AG09319 (cell line): ENCODE data around the gene TRIM15.

Experiments used
- DNase-seq: peaks from one replicate; pipeline ENCODE4 v3.0.0-alpha.2; 2010; ENCODE audit warnings: low read depth; ENCODE audit errors: extremely low read depth
- TF ChIP-seq, protein P1 (sequence below): IDR thresholded peaks from 2 replicates; pipeline ENCODE4 v1.5.1; 2011; ENCODE audit warnings: low read depth, mild to moderate bottlenecking, inconsistent platforms, low read length, moderate library complexity

TRIM15 gene

DNA sequence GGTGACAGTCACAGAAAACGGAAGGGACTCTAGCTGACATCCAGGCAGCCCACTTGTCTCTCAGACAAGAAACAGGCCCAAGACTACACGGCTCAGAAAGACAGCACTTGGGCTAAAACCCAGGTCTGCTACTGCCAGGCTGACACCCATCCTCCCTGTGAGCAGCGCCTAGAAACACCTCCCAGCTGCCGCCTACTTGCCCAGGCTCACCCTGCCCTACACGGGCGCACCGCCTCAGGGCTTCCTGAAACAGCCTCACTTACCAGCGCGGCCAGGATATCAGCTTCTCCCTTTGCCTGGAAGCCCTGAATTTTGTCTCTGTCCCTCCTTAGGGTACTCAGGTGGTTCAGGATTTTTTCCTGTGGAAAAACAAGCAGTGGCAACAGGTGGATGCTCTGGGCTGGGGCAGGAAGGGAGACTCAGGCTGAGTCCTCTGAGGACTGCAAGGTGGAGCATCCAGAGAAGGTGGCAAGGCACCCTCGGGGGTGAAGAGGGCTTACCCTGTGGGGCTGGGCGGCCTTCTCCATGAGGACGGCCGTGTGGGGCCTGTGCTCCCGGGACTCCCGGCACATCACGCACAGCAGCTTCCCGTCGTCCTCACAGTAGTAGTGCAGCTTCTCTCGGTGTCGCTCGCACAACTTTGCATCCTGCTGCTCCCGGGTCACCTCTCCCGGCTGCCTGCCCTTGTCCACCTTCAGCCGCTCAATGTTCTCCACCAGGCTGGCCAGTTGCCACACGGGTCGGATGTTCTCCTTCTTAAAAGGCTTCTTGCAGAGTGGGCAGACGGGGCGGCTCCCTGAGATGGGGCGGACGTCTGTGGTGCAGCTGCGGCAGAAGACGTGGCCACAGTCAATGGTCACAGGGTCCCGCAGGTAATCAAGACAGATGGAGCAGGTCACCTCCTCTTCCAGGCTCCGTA lies 35.1 kb downstream of the TRIM15 start:
- TF ChIP-seq, protein P1, sequence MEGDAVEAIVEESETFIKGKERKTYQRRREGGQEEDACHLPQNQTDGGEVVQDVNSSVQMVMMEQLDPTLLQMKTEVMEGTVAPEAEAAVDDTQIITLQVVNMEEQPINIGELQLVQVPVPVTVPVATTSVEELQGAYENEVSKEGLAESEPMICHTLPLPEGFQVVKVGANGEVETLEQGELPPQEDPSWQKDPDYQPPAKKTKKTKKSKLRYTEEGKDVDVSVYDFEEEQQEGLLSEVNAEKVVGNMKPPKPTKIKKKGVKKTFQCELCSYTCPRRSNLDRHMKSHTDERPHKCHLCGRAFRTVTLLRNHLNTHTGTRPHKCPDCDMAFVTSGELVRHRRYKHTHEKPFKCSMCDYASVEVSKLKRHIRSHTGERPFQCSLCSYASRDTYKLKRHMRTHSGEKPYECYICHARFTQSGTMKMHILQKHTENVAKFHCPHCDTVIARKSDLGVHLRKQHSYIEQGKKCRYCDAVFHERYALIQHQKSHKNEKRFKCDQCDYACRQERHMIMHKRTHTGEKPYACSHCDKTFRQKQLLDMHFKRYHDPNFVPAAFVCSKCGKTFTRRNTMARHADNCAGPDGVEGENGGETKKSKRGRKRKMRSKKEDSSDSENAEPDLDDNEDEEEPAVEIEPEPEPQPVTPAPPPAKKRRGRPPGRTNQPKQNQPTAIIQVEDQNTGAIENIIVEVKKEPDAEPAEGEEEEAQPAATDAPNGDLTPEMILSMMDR: no peak
- DNase-seq: no peak

DNA sequence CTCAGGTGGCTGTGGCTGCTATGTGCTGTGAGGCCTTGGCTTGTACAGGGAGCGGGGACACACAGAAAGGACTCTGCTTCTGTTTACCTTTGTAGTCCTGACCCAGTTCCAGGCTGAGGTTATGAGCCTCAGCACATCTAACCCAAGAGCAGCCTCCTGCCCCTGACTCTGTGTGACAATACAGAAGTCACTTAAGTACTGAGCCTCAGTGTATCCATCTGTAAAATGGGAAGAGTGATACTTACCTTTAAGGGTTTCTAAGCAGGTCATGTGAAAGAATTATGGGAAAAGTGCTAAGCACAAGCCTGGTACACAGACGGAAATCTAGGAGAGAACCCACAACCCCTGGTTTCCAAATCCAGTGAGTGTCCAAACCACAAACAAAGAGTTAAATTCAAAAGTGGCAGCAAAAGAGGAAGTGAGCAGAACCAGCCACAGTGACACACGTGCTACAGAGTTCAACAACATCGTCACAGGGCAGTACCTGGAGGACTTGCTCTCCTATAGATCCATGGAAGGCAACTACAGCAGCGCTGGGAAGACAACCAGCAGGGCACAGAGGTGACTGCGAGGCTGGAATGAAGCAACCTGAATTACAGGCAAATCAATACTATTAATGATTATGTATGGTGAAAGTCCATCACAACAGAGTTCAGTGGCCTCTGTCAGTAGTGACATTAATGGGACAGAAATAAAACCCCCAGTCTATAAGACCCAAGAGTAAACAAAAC lies 37.4 kb downstream of the TRIM15 start:
- no peak for DNase-seq

DNA sequence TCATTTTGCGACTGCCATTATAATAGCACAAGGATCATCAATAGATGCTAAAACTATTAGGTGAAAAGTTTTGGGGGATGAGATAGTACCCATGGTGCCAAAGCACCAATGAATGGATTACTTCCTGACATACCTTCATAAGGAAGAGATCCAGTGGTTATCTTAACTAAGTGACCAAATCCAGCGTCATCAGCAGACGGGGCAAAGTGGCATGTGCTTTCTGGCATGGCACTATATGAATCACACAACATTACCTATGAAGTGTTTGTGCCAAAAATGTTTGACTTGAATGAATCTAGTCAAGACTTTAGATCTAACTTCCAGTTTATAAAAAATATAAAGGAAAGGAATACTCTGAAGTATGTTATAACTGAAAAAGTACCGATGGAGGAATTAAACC lies 39.0 kb downstream of the TRIM15 start:
- TF ChIP-seq, protein P1: no peak
- no peak for DNase-seq

More for the DNA sequence above, 37.4 kb downstream of the TRIM15 start:
- TF ChIP-seq, protein P1: no peak

DNA sequence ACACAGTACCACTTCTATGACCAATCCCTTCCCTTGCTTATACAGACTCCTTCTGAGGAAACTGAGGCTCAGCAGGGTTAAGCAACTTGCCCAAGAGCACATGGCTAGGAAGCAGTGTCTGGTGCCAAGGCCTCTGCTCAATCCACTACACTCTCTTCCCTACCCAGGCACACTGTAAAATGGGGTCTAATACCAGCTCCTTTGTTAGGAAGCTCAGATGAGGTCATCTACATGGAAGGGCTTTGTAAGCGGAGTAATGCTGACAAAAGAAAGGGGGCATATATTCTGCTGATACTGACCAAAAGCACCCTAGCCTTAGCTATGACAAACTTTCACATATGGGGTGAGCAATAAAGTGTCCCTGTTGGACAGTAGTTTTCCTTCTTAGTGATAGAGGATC lies 40.8 kb downstream of the TRIM15 start:
- DNase-seq: no peak

DNA sequence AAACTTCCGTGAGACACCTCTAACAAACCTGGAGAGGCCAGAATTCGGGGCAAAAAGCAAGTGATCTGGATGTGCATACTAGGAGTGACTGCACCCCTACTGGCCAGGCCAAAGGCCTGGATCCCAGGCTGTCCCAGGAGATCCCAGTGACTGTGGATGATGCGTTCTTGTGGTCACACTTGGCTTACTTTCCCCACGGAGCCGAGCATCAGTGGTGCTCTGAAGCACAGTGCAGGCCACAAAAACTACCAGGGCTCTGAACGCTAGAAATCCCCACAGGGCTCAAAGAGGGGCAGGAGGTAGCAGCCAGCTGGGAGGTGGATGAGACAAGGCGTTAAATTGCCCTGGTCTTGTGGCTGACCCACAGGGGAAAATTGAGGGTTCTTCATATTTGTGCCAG lies 42.8 kb downstream of the TRIM15 start:
- no peak for DNase-seq
- TF ChIP-seq, protein P1: no peak

More for the DNA sequence above, 40.8 kb downstream of the TRIM15 start:
- TF ChIP-seq, protein P1: no peak

DNA sequence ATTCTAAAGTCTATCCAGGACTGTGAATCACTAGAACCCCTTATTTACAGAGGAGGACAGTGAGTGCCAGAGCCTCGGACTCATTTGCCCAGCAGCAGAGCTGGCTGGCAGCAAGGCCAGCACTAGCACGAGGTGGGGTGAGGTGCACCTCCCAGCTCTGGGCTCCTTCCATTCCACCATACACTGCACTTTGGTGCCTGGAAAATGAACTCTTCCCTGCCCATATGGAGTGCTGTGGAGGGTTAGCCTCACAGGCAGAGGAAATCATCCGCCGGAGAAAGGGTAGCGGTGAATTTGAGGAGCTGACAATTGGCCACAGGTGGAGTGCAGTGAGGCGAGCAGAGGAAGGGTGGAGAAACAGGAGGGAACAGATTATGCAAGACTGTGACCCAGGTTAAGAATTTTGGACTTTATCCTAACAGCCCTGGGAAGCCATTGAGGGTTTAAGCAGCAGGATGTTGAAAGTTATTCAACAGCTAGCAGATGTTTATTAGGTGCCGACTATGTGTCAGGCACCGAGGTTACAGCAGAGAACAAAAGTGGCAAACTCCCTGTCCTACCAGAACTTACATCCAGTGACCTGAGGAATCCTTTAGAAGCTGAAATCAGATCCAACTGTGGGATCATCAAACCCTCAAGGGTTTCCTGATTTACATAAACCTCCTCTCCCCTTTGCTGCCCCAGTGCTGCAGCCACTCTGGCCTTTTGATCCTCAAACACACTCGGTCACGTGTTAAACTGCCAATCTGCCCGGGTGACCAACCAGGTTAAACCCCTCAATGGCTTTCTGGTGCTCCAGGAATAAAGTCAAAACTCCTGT lies 43.7 kb downstream of the TRIM15 start:
- TF ChIP-seq, protein P1: no peak
- no peak for DNase-seq
